Daoy (cell line): ENCODE results near the gene ALK. TPM values are rescaled to one million over a fixed set of nuclear protein-coding genes. Genes with fewer than 3 reads are reported as not detected.
A peak's percentile ranks its signal among the peaks of the same experiment; 100 is the strongest.

Experiments
- DNase-seq: peaks from one replicate; pipeline ENCODE4 v3.0.0-alpha.2; 2015; ENCODE audit warnings: low read depth
- total RNA-seq: library from RNA; depleted of rRNA; stranded (reverse); fragments of >200 nt; shearing (Covaris generic); gene quantifications from 2 replicates; pipeline ENCODE4 v1.2.3, GENCODE V29; 2014

Gene ALK
- total RNA-seq, 1 experiment from 2014 or later, result 0.11 TPM

GRCh38 chr2:29405266-29405665 lies 516.1 kb downstream of the ALK start:
- no peak for DNase-seq

GRCh38 chr2:29401994-29402393 lies 519.4 kb downstream of the ALK start:
- no peak for DNase-seq

- DNase-seq, result no peak
Observed at GRCh38 chr2:29400930-29401653, 520.3 kb downstream of the ALK start.

GRCh38 chr2:29398384-29399237 lies 522.8 kb downstream of the ALK start:
- peak; percentile 65 for DNase-seq

GRCh38 chr2:29397713-29398112 lies 523.7 kb downstream of the ALK start:
- DNase-seq, result no peak

- peak; percentile 48 for DNase-seq
Observed at GRCh38 chr2:29397039-29397438, 524.3 kb downstream of the ALK start.

- DNase-seq, result no peak
Observed at GRCh38 chr2:29394981-29395350, 526.4 kb downstream of the ALK start.

GRCh38 chr2:29394311-29394980 lies 526.9 kb downstream of the ALK start:
- no peak for DNase-seq

GRCh38 chr2:29393676-29394075 lies 527.7 kb downstream of the ALK start:
- no peak for DNase-seq

GRCh38 chr2:29392774-29393173 lies 528.6 kb downstream of the ALK start:
- DNase-seq, result no peak

- DNase-seq, result no peak
Observed at GRCh38 chr2:29390136-29390535, 531.2 kb downstream of the ALK start.

- no peak for DNase-seq
Observed at GRCh38 chr2:29389686-29390085, 531.7 kb downstream of the ALK start.

- DNase-seq, result no peak
Observed at GRCh38 chr2:29388071-29388470, 533.3 kb downstream of the ALK start.

- DNase-seq, result no peak
Observed at GRCh38 chr2:29382486-29382885, 538.9 kb downstream of the ALK start.

GRCh38 chr2:29377788-29378187 lies 543.6 kb downstream of the ALK start:
- no peak for DNase-seq

- no peak for DNase-seq
Observed at GRCh38 chr2:29376541-29376940, 544.8 kb downstream of the ALK start.

- no peak for DNase-seq
Observed at GRCh38 chr2:29375843-29376242, 545.5 kb downstream of the ALK start.

GRCh38 chr2:29374823-29375222 lies 546.6 kb downstream of the ALK start:
- no peak for DNase-seq

GRCh38 chr2:29373870-29374269 lies 547.5 kb downstream of the ALK start:
- no peak for DNase-seq

- peak; percentile 7 for DNase-seq
Observed at GRCh38 chr2:29372185-29372584, 549.2 kb downstream of the ALK start.

- no peak for DNase-seq
Observed at GRCh38 chr2:29370581-29371125, 550.7 kb downstream of the ALK start.

- DNase-seq, result no peak
Observed at GRCh38 chr2:29370173-29370572, 551.2 kb downstream of the ALK start.
